Inflammatory macrophage (primary cell): Measurements from ENCODE around the gene LY86.

Experiments used
- DNase-seq, 2 donors: peaks; one replicate each; pipeline ENCODE4 v3.0.0-alpha.2; 2020 to 2022

The LY86 gene

DNA sequence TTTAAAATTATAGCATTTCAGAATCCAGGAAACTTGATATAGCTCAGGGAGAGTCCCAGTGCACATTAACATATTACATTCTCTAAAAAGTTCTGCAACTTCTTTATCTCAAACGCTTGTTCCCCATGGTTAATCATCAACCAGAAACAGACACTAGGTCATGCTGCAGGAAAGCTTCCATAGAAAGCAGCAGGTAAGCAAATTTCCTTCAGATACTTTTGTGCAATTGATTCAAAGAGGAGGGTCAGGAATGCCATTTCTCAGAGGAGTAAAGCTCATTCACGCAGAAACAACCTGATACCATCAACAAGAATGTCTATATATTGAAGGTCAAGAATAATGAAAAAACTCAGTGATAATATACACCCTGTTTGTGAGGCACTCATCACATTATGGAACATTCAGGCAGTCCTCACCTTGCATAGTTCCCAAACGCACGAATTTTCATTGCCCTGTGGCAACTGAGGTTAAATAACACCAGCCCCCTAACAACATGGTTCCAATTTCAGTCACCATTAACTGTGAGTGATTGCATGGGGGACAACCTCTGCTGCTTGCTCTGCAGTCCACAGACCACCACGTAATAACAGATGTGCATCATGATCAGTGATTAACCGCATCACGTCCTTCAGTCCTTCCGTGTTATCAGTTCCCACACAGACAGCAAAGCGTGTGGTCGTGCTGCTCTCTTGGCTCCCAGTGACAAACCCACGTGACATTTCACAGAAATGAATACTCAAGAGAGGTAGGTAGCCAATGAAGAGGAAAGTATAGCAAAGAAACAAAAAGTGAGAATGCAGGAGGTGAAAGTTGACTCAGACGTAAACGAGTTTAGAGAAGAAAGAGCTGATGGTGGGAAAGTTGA, 95.7 kb downstream of the LY86 start:
- DNase-seq, result peak; percentile 37 to 43

DNA sequence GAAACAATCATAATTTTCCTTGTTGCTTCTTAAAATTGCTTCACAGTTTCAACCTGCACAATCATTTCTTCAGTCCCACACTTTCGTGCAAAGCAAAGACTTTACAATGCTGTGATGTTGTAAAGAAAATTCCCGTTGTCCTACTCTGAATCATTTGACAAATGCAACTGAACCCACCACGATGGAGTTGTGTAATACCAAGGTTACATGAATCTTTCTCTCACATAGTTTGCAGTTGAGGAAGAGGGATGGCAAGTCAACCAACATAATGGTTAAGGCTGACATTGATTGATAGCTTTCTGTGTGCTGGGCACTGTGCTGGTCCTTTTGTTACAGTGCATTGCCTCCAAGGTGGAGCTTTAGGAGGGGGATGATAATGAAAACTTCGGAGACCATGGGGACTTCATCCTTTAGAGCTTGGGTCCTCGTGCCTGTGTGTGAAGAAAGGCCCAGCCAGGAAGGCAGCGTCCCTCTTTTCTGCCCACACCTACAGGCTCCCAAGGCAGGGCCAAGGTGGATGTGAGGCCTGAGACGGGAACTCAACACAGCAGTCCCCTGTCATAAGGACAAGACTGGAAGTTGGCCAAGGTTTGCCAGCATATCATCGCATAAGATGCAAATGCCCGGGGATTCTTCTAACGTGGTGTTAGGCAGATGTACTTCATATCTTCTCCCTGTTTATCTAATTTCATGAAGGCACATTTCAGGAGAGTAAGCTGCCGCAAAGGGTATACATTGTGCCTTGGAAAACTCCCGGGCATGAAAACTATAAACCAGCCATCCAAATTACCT, 96.9 kb downstream of the LY86 start:
- peak in 1 of 2 donors; percentile 66 for DNase-seq

GRCh38 chr6:6686176-6686575, 97.7 kb downstream of the LY86 start:
- DNase-seq, result no peak

DNA sequence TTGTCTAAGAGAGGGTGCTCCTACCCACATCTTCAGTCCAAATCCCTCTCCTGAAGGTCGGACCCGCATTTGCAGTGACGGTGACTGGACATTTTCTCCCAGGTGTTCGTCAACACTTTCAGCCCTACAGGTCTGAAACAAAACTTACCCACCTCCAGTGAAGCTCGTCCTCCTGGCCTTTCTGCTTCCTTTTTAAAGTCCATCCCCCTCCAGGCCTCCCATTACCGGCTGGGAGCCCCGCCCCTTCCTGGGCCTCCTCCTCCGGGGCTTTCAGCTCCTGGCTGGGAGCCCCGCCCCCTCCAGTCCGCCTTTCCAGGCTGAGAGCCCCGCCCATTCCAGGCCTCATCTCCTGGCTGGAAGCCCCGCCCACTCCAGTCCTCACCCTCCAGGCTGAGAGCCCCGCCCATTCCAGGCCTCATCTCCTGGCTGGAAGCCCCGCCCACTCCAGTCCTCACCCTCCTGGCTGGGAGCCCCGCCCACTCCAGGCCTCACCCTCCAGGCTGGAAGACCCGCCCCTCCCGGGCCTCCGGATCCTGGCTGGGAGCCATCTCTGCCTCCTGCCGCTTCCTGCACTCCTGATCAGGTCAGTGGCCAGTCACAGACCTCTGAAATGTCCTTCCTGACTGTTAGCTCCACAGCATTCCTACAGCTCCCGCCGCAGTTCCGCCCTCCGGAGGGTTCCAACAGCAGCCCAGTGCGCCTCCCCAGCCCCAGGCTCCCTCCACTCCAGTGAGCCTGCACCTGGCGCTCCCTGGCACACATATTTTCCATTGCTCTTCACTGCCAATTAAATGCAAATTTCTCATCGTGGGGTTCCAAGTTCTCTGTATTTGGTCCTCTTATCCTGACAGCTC, 98.5 kb downstream of the LY86 start:
- DNase-seq, result peak; percentile 88 to 92

DNA sequence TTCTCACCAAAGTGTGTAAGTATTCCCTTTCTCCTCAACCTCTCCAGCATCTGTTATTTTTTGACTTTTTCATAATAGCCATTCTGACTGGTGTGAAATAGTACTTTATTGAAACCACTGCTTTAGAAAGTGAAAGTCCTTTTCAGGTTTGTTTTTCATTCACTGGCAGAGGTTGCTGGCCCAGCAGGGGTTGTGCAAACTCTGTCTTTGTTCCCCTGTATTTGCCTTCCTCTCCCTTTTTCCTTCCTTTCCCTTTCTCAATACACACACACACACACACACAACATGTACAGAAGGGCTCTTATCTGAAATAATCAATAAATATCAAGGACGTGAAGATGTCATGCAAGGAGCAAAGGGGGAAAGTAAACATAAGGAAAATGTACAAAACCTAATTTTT, 99.8 kb downstream of the LY86 start:
- peak; percentile 40 to 60 for DNase-seq

GRCh38 chr6:6688951-6689350, 100.4 kb downstream of the LY86 start:
- DNase-seq, result no peak

DNA sequence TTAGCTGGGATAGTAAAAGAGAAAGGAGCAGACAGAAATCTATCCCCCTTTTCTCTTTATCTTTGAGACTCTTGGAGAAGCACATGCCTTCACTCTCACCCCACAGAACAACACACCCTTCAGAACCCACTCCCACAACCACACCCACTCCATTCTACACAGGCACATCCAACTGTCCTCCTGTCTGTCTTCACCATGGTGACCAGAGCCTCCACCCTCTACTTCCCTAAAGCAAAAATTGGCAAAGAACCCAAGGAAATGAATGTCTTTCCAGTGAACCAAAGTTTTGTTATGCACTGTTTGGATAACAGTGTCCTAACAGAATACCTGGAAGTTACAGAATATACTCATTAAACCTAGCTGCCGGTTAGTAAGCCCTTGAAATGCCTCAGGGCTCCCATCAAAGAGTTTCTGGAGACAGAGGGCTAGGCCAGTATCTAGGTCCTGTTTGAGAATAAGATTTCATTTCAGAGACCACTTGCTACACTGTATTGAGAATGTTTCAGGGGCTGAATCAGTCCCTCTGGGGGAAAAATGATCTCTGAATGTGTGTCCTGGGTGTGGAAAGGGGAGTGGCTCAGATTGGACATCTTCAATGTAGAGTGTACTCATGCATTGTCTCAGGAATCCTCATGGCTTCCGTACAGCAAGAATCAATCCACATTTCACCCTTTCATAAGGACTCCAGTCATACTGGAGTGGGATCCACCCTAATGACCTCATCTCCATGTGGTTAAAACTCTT, 101.1 kb downstream of the LY86 start:
- DNase-seq, result peak; percentile 62 to 63

GRCh38 chr6:6690144-6690483, 101.6 kb downstream of the LY86 start:
- no peak for DNase-seq

- DNase-seq, result peak; percentile 37 to 48
Measured at GRCh38 chr6:6694368-6694780, 105.9 kb downstream of the LY86 start.

- DNase-seq, result peak in 1 of 2 donors; percentile 12
Measured at GRCh38 chr6:6694825-6695624, 106.5 kb downstream of the LY86 start.

DNA sequence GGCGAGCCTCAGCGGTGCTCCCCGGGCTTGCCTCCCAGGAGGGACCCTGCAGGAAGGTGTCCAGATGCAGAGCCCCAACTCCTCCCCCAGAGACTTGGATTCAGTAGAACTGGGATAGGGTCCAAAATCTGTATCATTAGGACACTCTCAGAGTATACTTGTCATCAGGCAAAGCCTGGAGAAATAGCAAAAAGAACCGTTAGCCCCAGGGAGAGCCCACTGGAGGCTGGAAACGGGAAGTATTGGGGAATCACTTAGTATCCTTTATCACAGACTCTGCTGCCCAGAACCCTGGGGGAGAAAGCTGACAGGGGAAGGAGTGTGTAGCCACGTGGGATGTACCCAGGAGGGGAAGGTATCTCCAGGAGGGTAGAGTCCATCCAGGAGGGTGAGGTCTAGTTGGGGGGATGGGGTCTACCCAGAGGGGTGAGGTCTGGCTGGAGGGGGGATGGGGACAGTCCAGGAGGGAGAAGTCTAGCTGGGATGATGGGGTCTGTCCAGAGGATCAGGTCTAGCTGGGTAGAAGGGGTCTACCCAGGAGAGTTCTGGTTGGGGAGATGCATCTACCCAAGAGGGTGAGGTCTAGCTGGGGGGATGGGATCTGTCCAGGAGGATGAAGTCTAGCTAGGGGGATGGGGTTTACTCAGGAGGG, 107.2 kb downstream of the LY86 start:
- DNase-seq, result no peak

- DNase-seq, result peak; percentile 82 to 84
Measured at GRCh38 chr6:6696867-6697531, 108.5 kb downstream of the LY86 start.

- peak; percentile 45 to 54 for DNase-seq
Measured at GRCh38 chr6:6697620-6698019, 109.1 kb downstream of the LY86 start.

DNA sequence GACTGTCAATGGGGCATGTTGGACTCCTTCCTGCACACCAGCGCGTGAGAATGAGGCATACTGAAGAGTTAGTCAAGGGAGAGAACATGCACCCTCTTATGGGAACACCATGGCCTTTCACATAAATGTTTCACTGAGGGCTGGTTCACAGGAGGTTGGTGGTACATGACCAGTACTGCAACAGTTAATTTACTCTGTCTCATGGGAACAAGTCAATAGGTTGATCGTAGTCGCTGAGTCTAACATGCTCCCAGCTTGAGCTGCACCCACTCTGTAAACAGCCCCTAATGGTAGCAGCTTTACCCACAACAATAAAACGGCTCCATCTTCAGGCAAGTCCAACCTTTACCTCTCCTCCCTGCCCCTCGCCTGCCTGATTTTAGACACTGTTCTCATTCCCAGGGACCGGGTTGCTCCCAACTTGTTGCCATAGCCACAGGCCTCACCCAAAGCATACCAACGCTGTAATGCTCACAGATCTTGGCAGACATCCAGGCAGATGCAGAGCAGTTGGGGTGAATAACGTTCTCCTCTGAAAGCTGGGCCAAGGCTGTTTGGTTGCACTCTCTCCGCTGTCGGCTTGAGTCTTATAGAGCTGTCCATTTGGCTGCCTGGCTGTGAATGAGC, 111.3 kb downstream of the LY86 start:
- DNase-seq, result peak in 1 of 2 donors; percentile 40

DNA sequence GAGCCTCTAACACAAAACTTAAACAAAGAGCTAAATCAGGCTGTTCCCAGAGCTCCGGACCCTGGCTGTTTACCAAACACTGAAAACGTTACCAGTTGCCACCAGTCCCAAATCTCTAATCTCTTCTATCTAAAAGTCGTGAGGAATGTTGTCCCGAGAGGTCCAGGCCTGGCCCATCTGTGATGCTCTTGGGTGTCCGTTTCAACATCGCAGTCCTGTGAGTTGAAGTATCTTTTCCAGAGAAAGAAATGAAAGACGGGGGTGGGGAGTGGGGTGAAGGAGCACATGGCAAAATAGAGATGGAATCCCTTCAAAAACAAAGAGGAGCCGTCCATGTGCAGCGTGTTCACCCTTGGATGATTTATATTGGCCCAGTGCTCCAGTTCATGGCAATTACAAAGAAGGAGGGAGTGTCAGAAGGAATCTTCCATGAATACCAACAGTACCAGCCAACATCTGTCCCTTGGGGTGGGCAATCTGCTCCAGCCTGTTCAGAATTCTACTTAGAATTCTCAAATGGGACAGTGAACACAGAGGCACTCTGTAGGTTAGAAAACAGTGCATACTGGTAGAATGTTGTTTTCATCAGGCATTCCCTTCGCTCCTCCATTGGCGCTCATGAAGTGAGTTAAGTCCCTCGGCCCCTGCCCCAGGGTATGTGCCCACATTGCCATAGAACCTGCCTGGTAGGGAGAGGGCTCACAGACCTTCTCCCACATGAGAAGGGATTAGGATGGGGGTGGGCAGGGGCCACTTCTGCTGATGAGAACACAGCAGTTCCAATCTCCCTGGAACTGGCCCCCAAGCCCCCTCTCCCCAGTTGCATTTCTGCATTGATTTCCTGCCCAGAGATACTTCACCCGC, 112.1 kb downstream of the LY86 start:
- DNase-seq, result no peak

DNA sequence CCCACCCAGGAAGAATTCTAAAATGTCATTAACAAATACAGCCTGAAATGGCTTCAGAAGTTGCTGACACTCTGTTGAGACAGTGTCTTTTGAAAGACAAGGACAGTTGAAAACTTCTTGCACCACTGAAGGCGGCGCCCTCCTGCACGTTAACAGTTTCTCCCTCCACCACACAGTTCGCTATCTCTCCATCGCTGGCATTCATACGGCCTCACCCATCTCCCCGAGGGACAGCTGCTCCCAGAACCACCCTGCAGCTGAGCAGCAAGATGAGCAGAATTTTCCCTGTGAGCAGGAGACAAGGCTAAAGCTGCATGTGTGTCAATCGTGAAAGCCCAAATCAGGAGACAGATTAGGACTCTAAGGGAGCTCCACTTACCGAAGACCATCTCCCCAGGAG, 113.3 kb downstream of the LY86 start:
- peak in 1 of 2 donors; percentile 46 for DNase-seq

DNA sequence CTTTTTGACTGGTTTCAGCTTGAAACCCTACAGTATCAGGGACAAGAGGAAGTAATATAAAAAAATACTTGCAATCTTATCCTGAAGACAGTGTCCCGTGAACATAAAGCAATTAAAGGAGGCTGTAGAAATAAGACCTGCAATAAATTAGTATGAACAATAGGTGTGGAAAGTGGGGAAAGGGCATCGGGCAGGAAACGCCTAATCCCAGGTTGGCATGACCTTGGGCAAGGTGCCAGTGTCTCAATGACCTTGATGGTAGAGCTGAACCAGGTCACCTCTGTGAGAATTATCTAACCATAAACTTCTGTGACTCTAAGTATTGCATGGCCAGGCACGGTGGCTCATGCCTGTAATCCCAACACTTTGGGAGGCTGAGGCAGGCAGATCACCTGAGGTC, 115.2 kb downstream of the LY86 start:
- DNase-seq, result no peak
